ENCODE data around the gene TECR.
A peak's percentile ranks its signal among the peaks of the same experiment; 100 is the strongest.

TECR gene

DNA sequence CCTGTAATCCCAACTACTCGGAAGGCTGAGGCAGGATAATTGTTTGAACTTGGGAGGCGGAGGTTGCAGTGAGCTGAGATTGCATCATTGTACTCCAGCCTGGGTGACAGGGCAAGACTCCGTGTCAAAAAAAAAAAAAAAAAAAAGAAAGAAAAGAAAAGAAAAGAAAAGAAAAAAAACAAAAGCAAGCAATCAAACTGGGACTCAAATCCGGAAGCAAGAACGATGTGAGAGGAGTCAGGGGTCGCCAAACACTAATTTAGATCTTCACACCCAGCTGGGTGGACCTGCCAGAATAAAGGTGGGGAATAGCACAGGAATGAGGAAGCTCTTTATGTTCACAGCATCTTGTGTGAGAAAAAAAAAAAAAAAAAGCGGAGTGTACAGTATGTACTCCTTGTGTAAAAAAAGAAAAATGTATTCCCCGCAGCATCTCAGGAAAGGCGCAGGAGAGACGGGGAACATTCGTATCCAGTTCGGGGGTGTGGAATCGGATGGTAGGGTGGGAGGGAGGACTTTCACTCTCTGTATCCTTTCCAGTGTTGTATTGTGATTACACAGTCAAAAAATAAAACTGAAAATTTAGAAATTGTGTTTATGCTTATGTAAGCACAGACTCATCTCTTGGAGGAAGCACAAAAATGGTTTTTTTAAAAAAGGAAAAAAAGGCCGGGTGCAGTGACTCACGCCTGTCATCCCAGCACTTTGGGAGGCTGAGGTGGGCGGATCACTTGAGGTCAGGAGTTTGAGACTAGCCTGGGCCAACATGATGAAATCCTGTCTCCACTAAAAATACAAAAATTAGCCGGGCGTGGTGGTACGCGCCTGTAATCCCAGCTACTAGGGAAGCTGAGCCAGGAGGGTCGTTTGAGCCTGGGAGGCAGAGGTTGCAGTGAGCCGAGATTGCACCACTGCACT lies 18.8 kb upstream of the TECR start:
- DNase-seq, result no peak

DNA sequence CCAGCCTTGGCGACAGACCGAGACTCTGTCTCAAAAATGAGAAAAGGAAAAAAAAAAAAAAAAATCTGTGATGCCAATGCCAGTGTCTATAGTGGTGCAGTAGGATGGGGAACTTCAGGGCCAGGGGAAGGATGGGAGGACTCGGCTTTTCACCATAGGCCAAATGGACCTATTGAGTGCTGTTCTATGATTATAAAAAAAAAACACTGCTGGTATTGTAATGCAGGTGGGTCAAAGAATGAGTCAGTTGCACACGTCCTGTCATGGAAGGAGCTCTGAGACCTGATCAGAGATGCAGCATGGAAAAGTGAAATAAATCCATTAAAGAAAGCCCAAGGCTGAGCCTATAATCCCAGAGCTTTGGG lies 18.2 kb upstream of the TECR start:
- DNase-seq, result no peak

DNA sequence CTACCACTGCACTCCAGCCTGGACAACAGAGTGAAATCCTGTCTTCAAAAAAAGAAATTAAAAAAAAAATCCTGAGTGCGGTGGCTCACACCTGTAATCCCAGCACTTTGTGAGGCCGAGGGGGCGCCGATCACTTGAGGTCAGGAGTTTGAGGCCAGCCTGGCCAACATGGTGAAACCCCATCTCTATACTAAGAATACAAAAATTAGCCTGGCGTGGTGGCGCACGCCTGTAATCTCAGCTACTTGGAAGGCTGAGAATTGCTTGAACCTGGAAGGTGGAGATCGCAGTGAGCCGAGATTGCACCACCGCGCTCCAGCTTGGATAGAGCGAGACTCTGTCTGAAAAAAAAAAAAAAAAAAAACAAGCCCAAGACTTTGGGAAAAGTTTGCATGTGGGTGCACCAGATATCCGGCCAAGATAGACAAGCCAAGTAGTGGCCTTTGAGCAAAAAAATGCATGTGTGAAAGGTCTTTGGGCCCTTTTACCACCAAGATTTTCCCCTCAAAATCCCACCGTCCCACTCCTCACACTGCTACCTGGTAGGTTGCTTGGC lies 16.9 kb upstream of the TECR start:
- DNase-seq, result no peak

DNA sequence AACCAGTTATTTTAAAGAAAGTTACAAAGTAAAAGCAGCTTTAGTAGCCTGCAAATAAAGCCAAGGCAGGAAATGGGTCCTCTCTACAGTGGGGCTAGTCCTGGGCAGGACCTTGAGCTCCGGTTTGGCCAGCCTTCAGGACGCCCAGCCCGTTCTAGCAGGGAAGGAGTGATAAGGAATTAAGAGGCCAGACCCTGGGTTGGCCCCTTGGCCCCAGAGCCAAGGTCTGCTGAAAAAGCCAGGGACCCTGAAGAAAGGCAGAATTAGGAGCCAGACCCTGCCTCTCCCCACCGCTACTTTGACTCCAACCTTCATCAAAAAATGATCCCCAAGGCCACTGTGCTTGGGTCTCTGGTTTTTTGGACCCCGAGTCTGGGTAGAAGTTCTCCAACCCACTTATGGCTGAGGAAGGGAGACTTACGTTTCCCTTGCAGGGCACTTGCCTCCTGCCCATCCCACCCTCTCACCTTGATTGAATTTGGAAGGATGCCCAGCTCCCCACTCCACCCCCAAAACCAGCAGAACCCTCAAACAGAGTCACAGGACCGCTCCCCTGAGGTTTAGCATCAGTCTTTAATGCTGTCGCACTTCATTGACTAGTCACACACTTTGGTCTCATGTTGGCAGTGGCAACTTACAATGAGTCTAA lies 15.1 kb upstream of the TECR start:
- DNase-seq, result no peak

DNA sequence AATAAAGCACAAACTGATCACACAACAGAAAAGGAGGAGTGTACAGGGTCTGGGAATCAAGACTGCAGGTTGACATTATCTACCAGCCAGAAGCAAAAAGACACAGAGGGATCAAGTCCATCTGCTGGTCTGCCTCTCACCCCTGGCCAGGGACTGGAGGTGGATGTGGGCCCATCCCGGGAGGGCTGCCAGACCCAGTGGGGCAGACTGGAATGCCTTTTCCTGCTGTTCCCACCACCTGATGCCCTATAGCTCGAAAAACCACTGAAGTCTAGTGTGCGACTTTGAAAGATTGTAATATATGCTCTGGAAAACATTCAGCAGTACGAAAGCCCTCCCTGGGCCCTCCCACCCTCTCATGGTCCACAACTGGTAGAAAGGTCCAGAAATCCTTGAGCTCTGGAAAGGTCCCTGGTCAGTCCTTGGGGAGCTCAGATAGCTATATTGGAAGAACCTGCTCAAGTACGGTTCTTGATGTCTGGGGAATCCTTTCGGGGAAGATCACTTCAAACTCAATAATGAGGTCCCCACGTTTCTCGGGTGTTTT lies 13.8 kb upstream of the TECR start:
- DNase-seq, result no peak

DNA sequence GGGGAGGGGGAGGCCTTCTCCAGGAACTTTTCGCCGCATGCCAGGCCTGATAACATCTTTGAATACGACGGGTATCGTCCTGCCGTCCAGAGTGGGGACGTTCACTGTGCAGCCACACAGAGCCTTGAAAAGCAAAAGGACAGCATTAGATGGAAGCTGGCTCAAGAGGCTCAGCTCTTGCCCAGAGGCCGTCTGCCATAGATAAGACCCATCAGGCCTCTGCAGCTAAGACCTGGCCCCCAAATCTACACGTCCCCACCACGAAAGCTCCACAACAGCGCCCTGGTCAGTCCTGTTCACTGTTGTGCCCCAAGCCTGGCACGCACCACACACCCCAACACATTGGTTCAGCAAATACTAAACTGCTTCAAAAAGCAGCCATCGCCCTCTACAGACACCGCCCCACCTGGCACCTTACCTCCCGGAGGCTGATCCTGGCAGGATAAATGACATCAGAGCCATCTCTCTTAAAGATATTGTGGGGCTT lies 13.3 kb upstream of the TECR start:
- DNase-seq, result no peak

DNA sequence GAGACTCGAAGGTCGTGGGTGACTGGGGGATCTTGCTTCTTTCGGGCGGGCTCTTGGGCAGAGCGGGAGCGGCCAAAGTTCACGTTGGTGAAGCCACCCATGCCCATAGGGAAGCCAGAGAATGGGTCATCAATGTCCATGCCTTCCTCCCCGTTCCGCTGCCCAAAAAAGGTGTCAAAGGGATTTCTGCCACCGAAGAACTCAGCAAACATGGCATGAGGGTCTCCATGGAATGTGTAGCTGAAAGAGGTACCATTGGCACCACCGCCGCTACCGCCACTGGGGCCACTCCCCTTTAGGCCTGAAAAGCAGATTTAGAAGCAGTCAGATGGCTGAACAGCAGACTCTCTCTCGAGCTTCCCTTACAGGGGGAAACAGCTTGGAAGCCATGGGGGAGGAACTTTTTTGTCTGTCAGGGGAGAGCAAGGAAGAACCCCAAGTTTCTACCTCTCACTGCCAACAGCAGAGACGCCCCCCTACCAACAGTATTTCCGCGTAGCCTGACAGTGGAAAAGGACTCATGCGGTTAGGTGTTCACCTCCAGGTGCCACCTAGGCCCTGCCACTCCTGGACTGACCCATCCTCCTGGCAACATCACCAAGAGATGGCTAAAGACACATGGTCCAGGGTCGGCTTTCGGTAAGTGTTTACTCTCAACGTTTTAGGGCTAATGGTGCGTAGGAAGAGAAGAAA lies 12.5 kb upstream of the TECR start:
- peak in 1 of 3 experiments; percentile 45 for DNase-seq

DNA sequence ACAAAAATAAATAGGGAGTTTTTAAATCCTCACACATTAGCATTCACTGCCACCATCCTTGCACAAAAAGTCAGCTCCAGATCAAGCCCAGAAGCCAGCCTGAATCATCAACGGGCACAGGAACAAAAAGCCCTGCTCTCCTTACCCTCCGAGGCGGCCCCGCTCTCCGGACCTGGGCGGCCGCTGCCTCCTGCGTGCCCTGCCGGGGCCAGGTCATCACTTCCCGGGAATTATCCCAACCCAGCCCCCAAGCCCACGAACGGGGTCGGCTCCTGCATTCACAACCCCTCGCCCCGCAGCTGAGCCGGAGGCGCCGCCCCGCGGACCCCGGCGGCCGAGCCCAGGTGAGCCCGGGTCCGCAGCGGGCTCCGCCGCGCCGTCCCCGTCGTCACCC lies 12.0 kb upstream of the TECR start:
- DNase-seq, result no peak

DNA sequence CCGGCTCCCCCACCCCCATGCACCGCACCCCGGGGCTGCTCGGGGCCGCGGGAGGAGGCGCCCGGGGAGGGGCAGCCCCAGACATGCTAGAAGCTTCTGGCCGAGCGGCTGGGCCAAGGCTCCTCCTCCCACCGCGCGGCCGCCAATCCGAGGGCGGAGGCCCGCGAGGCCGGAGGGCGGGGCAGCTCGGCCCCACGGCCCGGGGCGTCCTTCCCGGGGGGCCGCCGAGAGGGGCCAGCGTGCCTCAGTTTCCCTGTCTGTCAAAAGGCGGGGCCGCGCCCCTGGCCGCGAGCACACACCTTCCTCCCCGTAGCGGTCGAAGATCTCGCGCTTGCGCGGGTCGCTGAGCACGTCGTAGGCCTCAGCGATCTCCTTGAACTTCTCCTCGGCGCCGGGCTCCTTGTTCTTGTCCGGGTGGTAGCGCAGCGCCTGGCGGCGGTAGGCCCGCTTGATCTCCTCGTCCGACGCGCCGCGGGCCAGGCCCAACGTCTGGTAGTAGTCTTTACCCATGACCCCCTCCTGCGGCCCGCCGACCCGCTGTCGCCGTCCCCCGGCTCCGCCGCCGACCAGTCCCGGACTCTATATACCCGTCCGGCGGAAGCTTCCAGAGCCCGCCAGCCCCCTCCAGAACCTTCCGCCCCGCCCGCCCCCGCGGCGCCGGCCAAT lies 11.4 kb upstream of the TECR start, which contains the start of gene DNAJB1:
DNAJB1 (minus strand) TSS at position 558 of the 666 bp plus-strand sequence; CDS start at position 510, 48 bp downstream.
- peak; percentile 35 to 95 (median 93) for DNase-seq

DNA sequence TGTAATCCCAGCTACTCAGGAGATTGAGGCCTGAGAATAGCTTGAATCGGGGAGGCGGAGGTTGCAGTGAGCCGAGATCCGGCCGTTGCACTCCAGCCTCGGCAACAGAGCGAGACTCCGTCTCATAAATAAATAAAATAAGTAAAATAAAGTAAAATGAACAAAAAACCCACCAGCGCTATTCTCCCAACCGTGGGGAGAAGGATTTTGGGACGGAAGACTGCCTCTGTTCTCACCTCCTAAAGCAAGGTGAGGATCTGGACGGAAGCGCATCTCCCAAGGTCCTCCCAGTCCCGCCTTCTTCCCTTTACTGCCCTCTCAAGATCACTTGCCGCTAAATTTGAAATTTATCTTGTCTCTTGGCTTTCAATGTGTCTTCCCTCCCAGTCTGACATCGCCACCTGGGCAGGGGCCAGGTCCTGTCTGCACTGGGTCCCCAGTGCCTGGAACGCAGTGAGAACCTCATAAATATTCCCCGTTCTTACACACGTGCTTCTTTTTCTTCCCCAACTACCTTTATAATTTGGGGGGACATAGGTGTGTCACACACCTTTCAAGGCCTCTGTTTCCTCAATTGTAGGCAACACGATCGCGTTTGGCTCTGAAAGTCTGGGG lies 10.0 kb upstream of the TECR start:
- DNase-seq, result no peak

DNA sequence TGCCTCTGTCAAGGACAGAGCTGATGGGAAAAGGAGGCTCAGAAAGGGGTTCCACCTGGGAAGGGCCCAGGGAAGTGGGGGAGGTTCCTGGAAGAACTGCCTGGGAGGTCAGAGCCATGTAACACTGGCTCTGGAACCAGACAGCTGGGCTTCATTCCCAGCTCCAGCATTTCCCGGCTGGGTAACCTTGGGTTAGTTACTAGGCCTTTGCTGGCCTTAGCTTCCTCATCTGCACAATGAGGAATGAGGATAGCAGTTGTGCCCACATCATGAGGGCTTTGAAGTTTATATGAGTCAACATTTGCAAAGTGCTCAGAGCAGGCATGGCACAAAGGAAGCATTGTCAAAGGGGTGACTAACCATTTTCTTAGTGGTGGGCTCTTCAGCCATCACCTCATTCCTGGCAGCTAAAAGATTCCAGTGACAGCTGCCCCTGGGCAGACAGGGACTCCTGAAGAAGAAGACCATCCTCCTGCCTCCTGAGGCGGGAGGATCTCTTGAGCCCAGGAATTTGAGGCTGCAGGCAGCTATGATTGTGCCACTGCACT lies 9.5 kb upstream of the TECR start:
- no peak for DNase-seq

DNA sequence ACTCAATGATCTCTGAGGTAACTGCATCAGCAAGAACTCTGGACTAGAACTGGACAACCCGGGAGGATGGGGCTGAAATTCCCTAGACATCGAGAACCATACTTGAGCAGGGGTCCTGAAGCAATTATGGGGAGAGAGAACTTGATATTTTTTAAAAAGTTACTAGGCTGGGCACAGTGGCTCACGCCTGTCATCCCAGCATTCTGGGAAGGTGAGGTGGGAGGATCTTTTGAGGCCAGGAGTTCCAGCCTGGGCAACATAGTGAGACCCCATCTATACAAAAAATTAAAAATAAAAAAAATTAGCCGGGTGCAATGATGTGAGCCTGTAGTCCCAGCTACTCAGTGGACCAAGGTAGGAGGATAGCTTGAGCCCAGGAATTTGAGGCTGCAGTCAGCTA lies 8.9 kb upstream of the TECR start:
- DNase-seq, result no peak

DNA sequence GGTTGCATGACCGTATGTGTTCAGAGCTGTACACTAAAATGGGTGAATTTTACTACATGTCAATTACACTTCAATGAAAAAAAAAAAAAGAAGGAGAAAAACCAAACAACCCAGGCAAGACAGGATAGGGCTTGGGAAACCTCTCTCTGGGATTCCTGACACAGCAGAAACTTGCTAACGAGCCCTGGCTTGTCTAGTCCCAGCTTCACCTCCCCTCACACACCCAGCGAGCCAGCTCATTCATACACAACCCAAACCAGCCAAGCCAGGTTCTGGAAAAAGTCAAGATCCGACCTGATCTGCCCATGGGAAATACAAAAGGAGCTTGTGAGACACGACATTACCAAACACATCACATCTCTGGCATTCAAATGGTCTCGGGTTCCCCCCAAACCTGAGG lies 3.7 kb upstream of the TECR start:
- DNase-seq, result no peak

DNA sequence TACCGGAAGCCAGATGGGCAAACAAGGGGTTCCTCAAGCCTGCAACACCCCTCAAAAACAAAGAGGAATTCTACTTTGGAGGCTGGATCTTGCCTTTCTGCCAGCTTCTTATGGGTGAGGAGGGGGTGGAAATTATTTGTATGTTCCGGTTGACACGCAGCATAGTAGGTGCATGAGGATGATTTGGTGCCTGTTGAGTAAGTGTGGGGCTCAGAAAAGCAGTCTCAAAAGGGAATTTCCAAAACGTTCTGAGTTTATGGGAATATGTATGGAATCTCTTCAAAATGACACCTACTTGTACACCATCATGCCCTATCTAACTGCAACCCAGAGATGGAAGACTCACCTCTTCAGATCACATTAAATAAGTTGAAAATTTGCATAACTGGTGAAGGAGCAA lies 3.0 kb upstream of the TECR start:
- DNase-seq, result no peak

DNA sequence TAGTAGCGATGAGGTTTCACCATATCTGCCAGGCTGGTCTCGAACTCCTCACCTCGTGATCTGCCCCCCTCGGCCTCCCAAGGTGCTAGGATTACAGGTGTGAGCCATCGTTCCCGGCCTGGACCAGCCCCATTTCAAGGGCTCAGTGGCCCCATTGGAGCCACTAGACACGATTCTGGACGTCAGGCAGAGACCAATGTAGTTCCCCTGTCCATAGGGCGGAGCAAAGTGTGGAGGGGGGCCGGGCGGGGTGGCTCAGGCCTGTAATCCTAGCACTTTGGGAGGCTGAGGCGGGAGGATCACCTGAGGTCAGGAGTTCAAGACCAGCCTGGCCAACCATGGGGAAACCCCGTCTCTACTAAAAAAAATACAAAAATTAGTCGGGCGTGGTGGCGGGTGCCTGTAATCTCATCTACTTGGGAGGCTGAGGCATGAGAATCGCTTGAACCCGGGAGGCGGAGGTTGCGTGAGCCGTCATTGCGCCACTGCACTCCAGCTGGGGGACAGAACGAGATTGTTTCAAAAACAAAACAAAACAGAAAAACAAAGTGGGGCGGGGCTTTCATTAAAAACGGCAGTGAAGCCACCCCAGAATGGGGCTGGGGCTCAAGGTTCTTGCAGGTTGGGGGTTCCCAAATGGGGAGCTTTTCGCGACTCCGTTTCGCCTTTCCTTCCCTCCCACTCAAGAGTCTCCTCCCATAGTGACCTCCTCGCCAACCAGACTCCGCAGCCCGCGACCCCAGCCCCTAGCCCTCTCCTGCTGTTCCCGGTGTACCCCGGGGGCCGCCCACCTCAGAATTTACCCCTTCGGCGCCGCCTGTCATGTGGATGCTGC lies 758 bp upstream of the TECR start:
- DNase-seq, result no peak

DNA sequence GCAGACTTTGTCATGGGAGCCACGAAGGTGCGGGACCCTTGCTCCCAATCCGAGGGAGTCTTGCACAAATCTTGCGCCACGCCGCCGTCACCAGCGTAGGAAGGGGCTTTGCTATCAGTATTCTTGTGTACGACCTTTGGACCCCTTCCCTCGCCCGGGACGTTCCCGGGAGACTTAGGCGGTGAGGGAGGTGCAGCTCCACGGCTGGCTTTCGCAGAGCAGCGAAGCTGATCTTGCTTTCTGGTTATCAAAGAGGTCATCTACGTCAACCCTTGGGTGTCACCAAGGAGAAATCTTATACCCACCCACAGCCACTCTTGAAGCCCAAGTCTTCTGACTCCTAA lies 583 bp downstream of the TECR start:
- DNase-seq, result no peak

DNA sequence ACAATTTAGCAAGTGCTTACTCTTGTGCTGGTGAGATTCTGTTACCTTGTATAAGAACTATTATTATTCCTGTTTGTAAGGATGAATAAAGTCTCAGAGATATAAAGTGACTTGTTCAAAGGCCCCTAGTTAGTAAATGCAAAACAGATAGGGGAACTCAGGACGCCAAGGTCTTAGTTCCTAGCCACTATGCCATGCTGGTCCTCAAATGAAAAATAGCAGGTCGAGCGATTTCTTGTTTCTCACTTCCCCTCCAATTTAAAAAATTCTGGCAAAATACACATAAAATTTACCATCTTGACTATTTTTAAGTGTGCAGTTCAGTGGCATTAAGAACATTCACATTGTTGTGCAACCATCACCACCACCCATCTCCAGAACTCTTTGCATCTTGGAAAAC lies 1.1 kb downstream of the TECR start:
- no peak for DNase-seq

DNA sequence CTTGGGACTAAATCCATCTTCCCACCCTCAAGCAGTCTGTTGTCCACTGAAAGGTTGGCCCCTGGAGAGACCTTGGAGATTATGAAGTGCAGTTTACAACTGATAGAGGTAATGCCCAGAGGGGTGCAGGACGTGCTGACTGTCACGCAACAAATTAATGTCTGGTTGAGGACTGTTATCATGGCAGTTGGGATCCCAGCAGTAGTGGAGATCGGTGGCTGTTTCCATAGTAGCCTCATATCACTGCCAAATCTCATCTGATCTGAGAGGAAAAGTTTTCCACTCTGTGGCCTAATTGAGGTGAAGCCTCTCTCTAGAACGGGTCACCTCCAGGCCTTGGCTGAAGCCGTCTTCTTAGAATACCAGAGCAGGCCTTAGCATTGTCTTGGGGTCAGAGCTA lies 4.1 kb downstream of the TECR start:
- DNase-seq, result no peak

DNA sequence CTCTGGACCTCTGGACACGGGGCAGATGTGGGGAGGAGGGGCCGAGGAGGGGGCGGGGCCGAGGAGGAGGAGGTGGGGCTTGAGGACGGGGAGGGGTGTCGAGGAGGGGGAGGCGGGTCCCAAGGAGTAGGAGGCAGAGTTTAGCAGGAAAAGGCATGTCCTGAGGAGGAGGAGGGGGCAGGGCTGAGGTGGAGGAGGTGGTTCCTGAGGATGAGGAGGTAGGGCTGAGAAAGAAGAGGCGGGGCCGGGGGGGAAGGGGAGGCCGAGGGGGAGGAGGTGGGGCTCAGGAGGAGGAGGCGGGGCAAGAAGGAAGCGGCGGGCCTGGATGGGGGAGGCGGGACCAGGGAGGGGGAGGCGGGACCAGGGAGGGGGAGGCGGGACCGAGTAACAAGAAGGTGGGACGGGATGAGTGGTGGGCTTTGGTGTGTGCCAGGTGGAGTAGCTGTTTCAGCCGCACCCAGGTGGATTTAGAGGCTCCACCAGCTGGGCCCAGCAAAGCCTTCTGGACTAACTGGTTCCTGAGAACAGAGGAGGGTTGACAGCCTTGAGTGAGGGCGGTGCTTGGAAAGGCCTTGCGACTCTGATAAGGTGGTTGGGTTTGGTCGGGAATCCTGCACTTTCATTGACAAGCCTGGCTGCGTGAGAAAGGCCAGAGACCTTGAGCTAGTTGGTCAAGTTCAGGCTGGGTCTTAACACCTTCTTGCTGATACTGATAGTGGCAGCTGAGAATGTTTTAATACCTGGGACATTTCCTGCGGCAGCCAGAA lies 7.7 kb downstream of the TECR start:
- peak in 1 of 3 experiments; percentile 37 for DNase-seq

All from NCI-H1417 (cell line).